WERI-Rb-1 (cell line): ENCODE data around the gene NUP93.

Experiments used
- DNase-seq: peaks from one replicate; pipeline ENCODE4 v3.0.0-alpha.2; 2020
- H3K27ac ChIP-seq: fragments of 250-450 bp; sonication (Bioruptor Pico); 2 replicates; pipeline ENCODE4 v1.5.1; 2020; ENCODE audit warnings: mild to moderate bottlenecking, moderate library complexity
- H3K27me3 ChIP-seq: fragments of 250-450 bp; sonication (Bioruptor Pico); 2 replicates; pipeline ENCODE4 v1.5.1; 2021; ENCODE audit warnings: mild to moderate bottlenecking, low read depth, moderate library complexity; ENCODE audit not compliant: insufficient read depth, severe bottlenecking
- H3K36me3 ChIP-seq: fragments of 250-450 bp; sonication (Bioruptor Pico); 2 replicates; pipeline ENCODE4 v1.5.1; 2020; ENCODE audit warnings: mild to moderate bottlenecking, moderate library complexity
- H3K4me3 ChIP-seq: 2 replicates; pipeline ENCODE4 v1.5.1; 2011; ENCODE audit warnings: low read depth, mild to moderate bottlenecking, control low read depth, low read length
- H3K9me3 ChIP-seq: fragments of 250-450 bp; sonication (Bioruptor Pico); 2 replicates; pipeline ENCODE4 v1.5.1; 2021; ENCODE audit warnings: mild to moderate bottlenecking, moderate library complexity; ENCODE audit not compliant: severe bottlenecking
- TF ChIP-seq, protein P1 (sequence below): IDR thresholded peaks from 2 replicates; pipeline ENCODE4 v1.5.1; 2011; ENCODE audit warnings: low read depth, mild to moderate bottlenecking, control low read depth, inconsistent platforms, low read length

The NUP93 gene

DNA sequence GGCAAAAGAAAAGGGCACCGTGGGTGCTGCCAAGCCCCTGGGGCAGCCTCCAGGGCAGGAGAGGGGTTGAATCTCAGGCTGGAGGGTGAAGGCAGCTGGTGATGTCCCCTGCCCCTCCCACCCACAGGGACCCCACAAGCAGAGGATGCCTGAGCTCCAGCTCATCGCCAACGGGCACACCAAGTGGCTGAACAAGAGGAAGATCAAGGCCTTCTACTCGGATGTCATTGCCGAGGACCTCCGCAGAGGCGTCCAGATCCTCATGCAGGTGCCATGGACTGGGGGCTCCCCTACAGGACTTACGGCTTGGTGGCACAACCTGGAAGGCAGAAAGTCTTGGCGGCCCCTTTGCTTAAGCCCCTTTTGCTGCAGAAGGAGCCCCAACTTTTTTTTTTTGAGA, 156.9 kb downstream of the NUP93 start:
- DNase-seq: no peak
- Histone ChIP-seq H3K27me3 (no peaks in the 10 kb centered on the region), H3K4me3 (no peak overlapping the region), H3K36me3 (no peaks in the 10 kb centered on the region), H3K9me3 (no peaks in the 10 kb centered on the region), H3K27ac (no peak overlapping the region)
- TF ChIP-seq, protein P1, sequence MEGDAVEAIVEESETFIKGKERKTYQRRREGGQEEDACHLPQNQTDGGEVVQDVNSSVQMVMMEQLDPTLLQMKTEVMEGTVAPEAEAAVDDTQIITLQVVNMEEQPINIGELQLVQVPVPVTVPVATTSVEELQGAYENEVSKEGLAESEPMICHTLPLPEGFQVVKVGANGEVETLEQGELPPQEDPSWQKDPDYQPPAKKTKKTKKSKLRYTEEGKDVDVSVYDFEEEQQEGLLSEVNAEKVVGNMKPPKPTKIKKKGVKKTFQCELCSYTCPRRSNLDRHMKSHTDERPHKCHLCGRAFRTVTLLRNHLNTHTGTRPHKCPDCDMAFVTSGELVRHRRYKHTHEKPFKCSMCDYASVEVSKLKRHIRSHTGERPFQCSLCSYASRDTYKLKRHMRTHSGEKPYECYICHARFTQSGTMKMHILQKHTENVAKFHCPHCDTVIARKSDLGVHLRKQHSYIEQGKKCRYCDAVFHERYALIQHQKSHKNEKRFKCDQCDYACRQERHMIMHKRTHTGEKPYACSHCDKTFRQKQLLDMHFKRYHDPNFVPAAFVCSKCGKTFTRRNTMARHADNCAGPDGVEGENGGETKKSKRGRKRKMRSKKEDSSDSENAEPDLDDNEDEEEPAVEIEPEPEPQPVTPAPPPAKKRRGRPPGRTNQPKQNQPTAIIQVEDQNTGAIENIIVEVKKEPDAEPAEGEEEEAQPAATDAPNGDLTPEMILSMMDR: no peak

DNA sequence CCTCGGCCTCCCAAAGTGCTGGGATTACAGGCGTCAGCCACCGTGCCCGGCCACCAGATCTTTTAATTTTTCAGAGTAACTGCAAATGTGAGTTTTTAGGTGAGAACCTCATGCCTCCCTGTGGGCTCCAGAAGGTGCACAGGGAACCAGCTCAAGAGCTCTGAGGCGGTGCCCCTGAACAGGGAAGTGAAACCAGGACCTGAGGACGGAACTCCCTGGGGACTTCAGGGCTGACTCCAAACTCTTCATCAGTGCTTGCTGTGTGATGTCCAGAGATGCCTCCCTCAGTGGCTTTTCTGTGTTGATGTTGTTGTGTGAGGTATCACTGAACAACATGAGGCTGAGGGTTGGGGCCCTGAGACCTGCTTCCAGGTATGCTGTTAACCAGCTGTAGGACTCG, 158.9 kb downstream of the NUP93 start:
- TF ChIP-seq, protein P1: no peak
- H3K36me3 ChIP-seq: no peaks in the 10 kb centered on the region
- H3K27me3 ChIP-seq: no peaks in the 10 kb centered on the region
- DNase-seq: no peak
- no peaks in the 10 kb centered on the region for H3K9me3 ChIP-seq
- H3K27ac ChIP-seq: no peak overlapping the region
- H3K4me3 ChIP-seq: no peak overlapping the region

DNA sequence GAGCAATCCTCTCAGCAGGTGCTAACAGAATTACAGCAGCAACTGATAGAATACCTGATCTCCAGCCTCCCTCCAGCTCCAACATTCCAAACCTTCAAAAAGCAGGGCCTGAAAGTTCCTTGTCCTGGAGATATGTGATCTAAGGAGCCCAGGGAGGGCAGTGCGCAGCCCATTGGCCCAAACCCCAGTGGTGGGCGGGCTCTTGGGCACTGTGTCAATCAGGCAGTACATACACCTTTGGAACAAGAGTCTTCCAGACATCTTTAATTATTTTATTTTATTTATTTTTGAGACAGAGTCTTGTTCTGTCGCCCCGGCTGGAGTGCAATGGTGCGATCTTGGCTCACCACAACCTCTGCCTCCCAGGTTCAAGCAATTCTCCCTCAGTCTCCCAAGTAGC, 159.3 kb downstream of the NUP93 start:
- H3K4me3 ChIP-seq: no peak overlapping the region
- H3K27me3 ChIP-seq: no peaks in the 10 kb centered on the region
- no peak for DNase-seq
- H3K27ac ChIP-seq: no peak overlapping the region
- H3K36me3 ChIP-seq: no peaks in the 10 kb centered on the region
- no peaks in the 10 kb centered on the region for H3K9me3 ChIP-seq
- TF ChIP-seq, protein P1: no peak

DNA sequence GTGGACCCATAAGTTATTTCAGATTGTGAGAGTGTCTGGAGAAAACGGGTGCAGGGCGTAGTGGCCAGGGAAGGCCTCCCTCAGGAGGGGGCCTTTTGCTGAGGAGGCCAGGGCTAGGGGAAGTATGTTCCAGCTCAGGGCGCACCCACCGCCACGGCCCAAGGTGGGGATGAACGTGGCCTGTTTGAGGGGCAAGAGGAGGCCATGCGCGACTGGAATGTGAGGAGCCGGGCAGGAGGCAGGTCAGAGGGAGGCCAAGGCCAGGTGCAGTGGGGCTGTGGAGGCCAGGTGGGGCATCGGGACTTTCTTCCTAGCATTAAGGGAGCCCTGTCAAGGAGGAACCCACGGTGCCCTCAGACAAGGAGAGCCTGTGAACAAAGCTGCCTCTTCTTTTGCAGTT, 161.8 kb downstream of the NUP93 start:
- DNase-seq: no peak
- H3K27ac ChIP-seq: no peak overlapping the region
- TF ChIP-seq, protein P1: no peak

DNA sequence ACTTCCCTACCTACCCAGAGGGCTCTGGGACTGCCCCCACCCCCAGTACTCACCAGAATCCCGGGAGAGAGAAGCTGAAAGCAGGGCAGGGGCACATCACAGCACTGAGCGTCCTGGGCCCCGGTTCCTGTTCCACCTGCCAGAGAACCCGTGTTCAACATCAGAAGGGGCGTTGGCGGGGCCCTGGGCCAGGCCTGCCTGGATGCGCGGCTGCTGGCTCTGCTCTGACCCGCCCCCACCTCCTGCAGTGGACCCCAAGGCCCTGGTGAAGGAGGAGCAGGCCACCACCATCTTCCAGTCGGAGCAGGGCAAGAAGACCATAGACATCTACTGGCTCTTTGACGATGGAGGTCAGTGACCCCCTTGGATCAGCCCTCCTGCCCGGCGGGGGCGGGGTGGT, 162.8 kb downstream of the NUP93 start:
- Histone ChIP-seq H3K4me3 (no peak overlapping the region), H3K27ac (no peak overlapping the region), H3K36me3 (no peaks in the 10 kb centered on the region), H3K27me3 (no peaks in the 10 kb centered on the region), H3K9me3 (no peaks in the 10 kb centered on the region)
- no peak for DNase-seq
- TF ChIP-seq, protein P1: no peak

More for the DNA sequence above, 161.8 kb downstream of the NUP93 start:
- no peaks in the 10 kb centered on the region for H3K9me3 ChIP-seq
- H3K4me3 ChIP-seq: no peak overlapping the region
- H3K36me3 ChIP-seq: no peaks in the 10 kb centered on the region
- H3K27me3 ChIP-seq: no peaks in the 10 kb centered on the region

DNA sequence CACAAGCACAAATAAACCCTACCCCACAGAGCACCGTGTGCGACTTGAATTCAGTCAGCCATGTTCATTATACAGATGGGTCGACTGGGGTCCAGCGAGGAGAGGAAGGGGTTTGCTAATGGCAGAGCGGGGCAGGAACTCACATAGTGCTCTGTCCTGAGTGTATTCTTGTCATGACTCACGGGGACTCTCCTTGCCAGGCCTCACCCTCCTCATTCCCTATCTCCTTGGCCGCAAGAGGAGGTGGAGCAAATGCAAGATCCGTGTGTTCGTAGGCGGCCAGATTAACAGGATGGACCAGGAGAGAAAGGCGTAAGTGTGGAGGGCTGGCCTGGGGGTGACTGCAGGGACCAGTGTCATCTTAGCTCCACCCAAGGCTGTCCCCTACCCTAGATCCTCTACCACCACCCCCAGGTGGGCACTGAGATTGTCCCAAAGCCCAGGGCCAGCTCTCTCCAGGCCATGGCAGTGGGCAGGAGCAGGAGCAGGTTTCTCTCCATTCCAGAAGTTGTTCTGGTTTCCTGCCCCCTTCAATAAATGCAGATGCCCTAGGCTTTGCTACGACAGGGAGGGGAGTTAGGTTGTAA, 164.5 kb downstream of the NUP93 start:
- H3K27me3 ChIP-seq: no peaks in the 10 kb centered on the region
- H3K27ac ChIP-seq: no peak overlapping the region
- H3K4me3 ChIP-seq: no peak overlapping the region
- DNase-seq: no peak
- H3K9me3 ChIP-seq: no peaks in the 10 kb centered on the region
- TF ChIP-seq, protein P1: no peak
- H3K36me3 ChIP-seq: no peaks in the 10 kb centered on the region
